HepG2 (cell line): ENCODE data around the gene MRPL38. TPM values are rescaled to one million over a fixed set of nuclear protein-coding genes. Genes with fewer than 3 reads are reported as not detected.

Source experiments
- ATF4 ChIP-seq, 2 experiments: fragments of 450-650 bp in 1 of 2; sonication (generic) in 1 of 2; formaldehyde crosslinking; IDR thresholded peaks; 2 replicates each; pipeline versions ENCODE4 v1.5.0 to v1.8.0; 2020 to 2022; ENCODE audit warnings: mild to moderate bottlenecking in 1 of 2, missing genetic modification reagents in 1 of 2
- BATF2 ChIP-seq: sonication (generic); formaldehyde crosslinking; IDR thresholded peaks from 2 replicates; pipeline ENCODE4 v1.8.0; 2022; ENCODE audit warnings: mild to moderate bottlenecking, missing genetic modification reagents, moderate library complexity
- ESRRA ChIP-seq: sonication (generic); formaldehyde crosslinking; IDR thresholded peaks from 2 replicates; pipeline ENCODE4 v1.5.1; 2020; ENCODE audit warnings: mild to moderate bottlenecking, low read depth, missing genetic modification reagents
- ETS1 ChIP-seq: sonication (generic); formaldehyde crosslinking; IDR thresholded peaks from 2 replicates; pipeline ENCODE4 v1.4.0; 2020; ENCODE audit warnings: missing genetic modification reagents
- GATA4 ChIP-seq: sonication (generic); IDR thresholded peaks from 2 replicates; pipeline ENCODE4 v1.6.1; 2016; ENCODE audit warnings: antibody characterized with exemption, low read depth, borderline replicate concordance
- HMG20A ChIP-seq: IDR thresholded peaks from 2 replicates; pipeline ENCODE4 v1.6.1; 2016; ENCODE audit warnings: borderline replicate concordance
- HNF4G ChIP-seq, 2 experiments: sonication (generic) in 1 of 2; formaldehyde crosslinking in 1 of 2; IDR thresholded peaks; 2 replicates each; pipeline versions ENCODE4 v1.4.0 to v1.6.1; 2011 to 2020; ENCODE audit warnings: borderline replicate concordance in 2 of 2, low read depth in 2 of 2, mild to moderate bottlenecking in 2 of 2, low read length in 1 of 2, missing genetic modification reagents in 1 of 2, moderate library complexity in 1 of 2
- HOXA7 ChIP-seq: sonication (generic); formaldehyde crosslinking; IDR thresholded peaks from 2 replicates; pipeline ENCODE4 v1.8.1; 2022; ENCODE audit warnings: mild to moderate bottlenecking, missing genetic modification reagents, moderate library complexity
- MED1 ChIP-seq: sonication (generic); formaldehyde crosslinking; IDR thresholded peaks from 2 replicates; pipeline ENCODE4 v1.4.0; 2020; ENCODE audit warnings: missing genetic modification reagents
- NFE2L2 ChIP-seq: fragments of 150-350 bp; IDR thresholded peaks from 2 replicates; pipeline ENCODE4 v1.6.1; 2014; ENCODE audit warnings: low read length
- NR1H2 ChIP-seq: sonication (generic); formaldehyde crosslinking; IDR thresholded peaks from 2 replicates; pipeline ENCODE4 v1.8.1; 2022; ENCODE audit warnings: low read depth, missing genetic modification reagents, borderline replicate concordance
- TEAD3 ChIP-seq: optimal IDR thresholded peaks from 2 replicates; pipeline ENCODE3; 2016; ENCODE audit warnings: borderline replicate concordance
- U2AF1 ChIP-seq: fragments of 200-400 bp; formaldehyde crosslinking; optimal IDR thresholded peaks from 2 replicates; pipeline ENCODE3; 2017; ENCODE audit warnings: mild to moderate bottlenecking, low read depth, low read length
- ZBTB34 ChIP-seq: sonication (generic); formaldehyde crosslinking; IDR thresholded peaks from 2 replicates; pipeline ENCODE4 v1.8.0; 2022; ENCODE audit warnings: mild to moderate bottlenecking, missing genetic modification reagents
- ZBTB7A ChIP-seq: sonication (generic); formaldehyde crosslinking; IDR thresholded peaks from 2 replicates; pipeline ENCODE4 v1.8.0; 2022; ENCODE audit warnings: mild to moderate bottlenecking, missing genetic modification reagents
- ZBTB8A ChIP-seq: sonication (generic); formaldehyde crosslinking; IDR thresholded peaks from 2 replicates; pipeline ENCODE4 v1.4.0; 2020; ENCODE audit warnings: mild to moderate bottlenecking, low read depth, missing genetic modification reagents, borderline replicate concordance
- ZMYM2 ChIP-seq: sonication (generic); formaldehyde crosslinking; IDR thresholded peaks from 2 replicates; pipeline ENCODE4 v1.8.0; 2022; ENCODE audit warnings: mild to moderate bottlenecking, missing genetic modification reagents
- ZNF225 ChIP-seq: sonication (generic); formaldehyde crosslinking; IDR thresholded peaks from 2 replicates; pipeline ENCODE4 v1.4.0; 2020; ENCODE audit warnings: mild to moderate bottlenecking, missing genetic modification reagents
- ZNF549 ChIP-seq: sonication (generic); formaldehyde crosslinking; IDR thresholded peaks from 2 replicates; pipeline ENCODE4 v1.5.0; 2020; ENCODE audit warnings: missing genetic modification reagents
- ZNF704 ChIP-seq: sonication (generic); formaldehyde crosslinking; IDR thresholded peaks from 2 replicates; pipeline ENCODE4 v1.8.1; 2023; ENCODE audit warnings: mild to moderate bottlenecking, inconsistent platforms, moderate library complexity, missing genetic modification reagents, borderline replicate concordance
- ZSCAN25 ChIP-seq: sonication (generic); formaldehyde crosslinking; IDR thresholded peaks from 2 replicates; pipeline ENCODE4 v1.8.0; 2022; ENCODE audit warnings: mild to moderate bottlenecking, missing genetic modification reagents
- polyA plus RNA-seq, 8 experiments: library from polyadenylated mRNA; depleted of rRNA in 3 of 8; stranded (reverse) in 7 of 8; unstranded in 1 of 8; fragments of >200 nt; fragmentation: Illumina TruSeq in 4 of 8; extraction: Trizol in 4 of 8; gene quantifications; 2 replicates each; pipeline versions ENCODE4 v1.2.1 to v1.2.3, GENCODE V29; 2011 to 2016; ENCODE audit warnings: low read depth in 4 of 8, missing spikeins in 1 of 8, mixed read lengths in 1 of 8; ENCODE audit not compliant: insufficient read depth in 1 of 8
- total RNA-seq, 5 experiments: library from RNA; depleted of rRNA; stranded (reverse); fragments of >200 nt; fragmentation: Illumina TruSeq; extraction: Trizol; gene quantifications; 2 replicates each; pipeline ENCODE4 v1.2.3, GENCODE V29; 2016; ENCODE audit warnings: low read depth in 1 of 5

The MRPL38 gene
- total and polyA plus RNA-seq, 2 of the 13 experiments (the other 11 are each of a cell fraction or from before 2014, with no cell fraction given), result 83.7 to 125 TPM

- TF ChIP-seq ZMYM2, result 0 out of 2 replicates have a peak, but pooled peaks have one; percentile 67
- no peak; the same call in 1 of the 2 replicates for TF ChIP-seq ZBTB7A
- no peak for TF ChIP-seq ZBTB8A (CRISPR knock-in tag)
- no peak for TF ChIP-seq BATF2 (CRISPR knock-in tag)
- no peak for TF ChIP-seq U2AF1
- TF ChIP-seq HNF4G (IDR thresholded peaks at IDR 0.05; ENCODE audit: borderline replicate concordance, low read depth, low read length), result no peak
- TF ChIP-seq HNF4G (CRISPR knock-in tag; IDR thresholded peaks at IDR 0.05; ENCODE audit: borderline replicate concordance, low read depth), result peak; percentile 15; the same call in 1 of the 2 replicates
- TF ChIP-seq ZNF704 (CRISPR knock-in tag), result no peak
- TF ChIP-seq NFE2L2, result no peak
- no peak for TF ChIP-seq ZBTB34 (CRISPR knock-in tag)
- TF ChIP-seq ESRRA (CRISPR knock-in tag), result no peak
- no peak for TF ChIP-seq GATA4
- no peak for TF ChIP-seq ZNF225 (CRISPR knock-in tag)
- TF ChIP-seq ZSCAN25 (CRISPR knock-in tag), result no peak
- no peak for TF ChIP-seq ATF4 (CRISPR knock-in tag; IDR thresholded peaks at IDR 0.05)
- no peak for TF ChIP-seq NR1H2 (CRISPR knock-in tag)
- TF ChIP-seq TEAD3 (CRISPR knock-in tag), result peak; percentile 53
- TF ChIP-seq MED1 (CRISPR knock-in tag), result peak; percentile 24; the same call in 1 of the 2 replicates
- TF ChIP-seq ZNF549 (CRISPR knock-in tag), result no peak
- no peak for TF ChIP-seq HMG20A
- no peak for TF ChIP-seq ETS1 (CRISPR knock-in tag)
- TF ChIP-seq HOXA7, result no peak
Measured at GRCh38 chr17:75895370-75896155, 9.1 kb downstream of the MRPL38 start (continued).
